ENCODE results near the gene CLTCL1. TPM values are rescaled to one million over a fixed set of nuclear protein-coding genes. Genes with fewer than 3 reads are reported as not detected.

CLTCL1 gene
- polyA plus RNA-seq, 1 donor: 2.2 TPM

DNA sequence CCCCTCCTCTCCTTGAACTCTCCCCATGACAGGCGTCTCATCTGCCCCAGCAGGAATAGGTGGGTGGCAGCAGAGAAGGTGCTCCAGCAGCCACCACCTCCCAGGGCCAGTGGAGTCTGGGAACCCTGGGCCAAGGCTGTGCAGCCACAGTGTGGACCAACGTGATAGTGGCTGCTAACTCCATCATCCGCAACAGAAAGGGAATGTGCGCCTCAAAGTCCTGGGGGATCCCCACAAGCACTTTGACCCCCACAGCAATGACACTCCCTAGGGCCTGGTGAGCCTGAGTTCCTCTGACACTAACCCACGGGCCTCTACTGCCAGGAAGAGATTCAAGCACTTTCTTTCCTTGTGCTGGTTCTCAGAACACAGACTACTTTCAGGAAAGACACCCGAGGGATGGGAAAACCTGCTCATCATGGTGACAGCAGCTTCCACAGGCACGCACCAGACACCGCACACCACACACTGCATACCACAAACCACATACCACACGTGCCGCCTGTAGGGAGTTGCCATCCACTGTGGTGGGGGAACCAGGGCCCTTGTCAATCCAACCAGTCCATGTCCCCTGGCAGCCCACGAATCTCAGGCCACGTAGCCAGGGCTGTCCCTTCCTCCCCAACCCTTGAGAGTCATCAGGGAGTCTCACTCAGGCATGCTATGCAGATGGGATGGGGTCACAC, 109.6 kb downstream of the CLTCL1 start:
- Histone ChIP-seq H3K4me3 (ENCODE audit: low read length) (no peak overlapping the region), H3K27me3 (ENCODE audit: control insufficient read depth, insufficient read depth, low read length) (no peaks in the 10 kb centered on the region), H3K4me1 (ENCODE audit: control insufficient read depth, insufficient read depth, low read length) (peaks cover 24% of the 10 kb centered on the region), H3K27ac (ENCODE audit: low read length) (no peak overlapping the region), H3K36me3 (ENCODE audit: control insufficient read depth, insufficient read depth, low read length) (peaks cover 2% of the 10 kb centered on the region), H3K9me3 (ENCODE audit: control insufficient read depth, low read depth, low read length) (no peaks in the 10 kb centered on the region)
- DNase-seq: no peak
- no CpG with 5 or more reads among the region's 12 CpGs for WGBS (ENCODE audit: insufficient coverage, low lambda C conversion rate)

DNA sequence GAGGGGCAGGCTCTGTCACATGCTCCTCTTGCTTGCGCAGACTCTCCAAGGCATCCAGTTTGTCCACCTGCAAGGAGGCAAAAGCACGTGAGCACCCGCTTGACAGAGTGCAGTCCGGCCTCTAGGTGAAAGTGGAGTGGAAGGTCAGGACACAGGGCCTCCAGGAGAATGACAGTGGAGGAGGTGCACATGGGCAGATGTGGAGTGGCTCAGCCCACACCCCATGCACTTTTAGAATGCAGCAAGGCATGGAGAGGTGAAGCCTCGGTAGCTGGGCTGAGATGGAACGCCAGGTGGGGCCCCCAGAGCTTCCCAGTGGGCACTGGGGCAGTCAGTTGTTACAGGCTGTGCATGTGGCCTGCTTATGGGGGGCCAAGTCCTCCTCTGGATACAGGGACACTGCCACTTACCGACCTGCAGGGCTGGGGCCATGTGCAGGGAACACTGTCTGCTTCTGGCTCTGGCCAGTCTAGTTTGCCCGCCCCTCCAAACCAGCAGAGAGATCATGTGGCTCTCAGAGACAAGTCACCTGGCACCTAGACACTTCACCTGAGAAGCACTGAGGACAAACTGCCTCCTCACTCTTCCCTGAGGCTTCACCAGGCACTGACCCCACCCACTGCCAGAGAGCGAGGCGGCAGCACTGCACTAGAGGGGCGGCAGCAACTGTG, 110.6 kb downstream of the CLTCL1 start:
- Histone ChIP-seq H3K9me3 (ENCODE audit: control insufficient read depth, low read depth, low read length) (no peaks in the 10 kb centered on the region), H3K4me3 (ENCODE audit: low read length) (no peak overlapping the region), H3K4me1 (ENCODE audit: control insufficient read depth, insufficient read depth, low read length) (peaks cover 33% of the 10 kb centered on the region), H3K27ac (ENCODE audit: low read length) (no peak overlapping the region), H3K36me3 (ENCODE audit: control insufficient read depth, insufficient read depth, low read length) (peaks cover 13% of the 10 kb centered on the region), H3K27me3 (ENCODE audit: control insufficient read depth, insufficient read depth, low read length) (no peaks in the 10 kb centered on the region)
- WGBS (ENCODE audit: insufficient coverage, low lambda C conversion rate): no CpG with 5 or more reads among the region's 11 CpGs
- DNase-seq: no peak

DNA sequence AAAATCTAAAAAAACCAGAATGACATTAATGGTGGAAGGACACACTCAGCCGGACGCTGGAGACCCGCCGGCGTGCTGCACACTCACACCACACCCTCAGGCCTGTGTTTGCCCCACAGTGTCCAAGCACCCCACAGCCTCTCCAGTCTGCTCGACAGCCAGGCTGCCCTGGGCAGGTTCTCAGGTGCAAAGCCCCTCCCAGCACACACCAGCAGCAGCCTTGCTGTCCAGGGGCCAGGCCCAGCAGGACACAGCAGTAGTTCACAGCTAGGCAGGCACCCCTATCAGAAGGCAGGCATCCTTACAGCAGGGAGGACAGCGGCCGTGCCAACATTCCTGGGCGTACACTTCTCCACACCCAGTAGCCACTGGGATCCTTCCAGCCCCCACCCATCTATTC, 111.3 kb downstream of the CLTCL1 start:
- Histone ChIP-seq H3K4me1 (ENCODE audit: control insufficient read depth, insufficient read depth, low read length) (peaks cover 40% of the 10 kb centered on the region), H3K9me3 (ENCODE audit: control insufficient read depth, low read depth, low read length) (no peaks in the 10 kb centered on the region), H3K27me3 (ENCODE audit: control insufficient read depth, insufficient read depth, low read length) (no peaks in the 10 kb centered on the region), H3K27ac (ENCODE audit: low read length) (peak overlapping the region; percentile 96), H3K36me3 (ENCODE audit: control insufficient read depth, insufficient read depth, low read length) (peaks cover 19% of the 10 kb centered on the region), H3K4me3 (ENCODE audit: low read length) (no peak overlapping the region)
- no peak for DNase-seq
- no CpG with 5 or more reads among the region's 9 CpGs for WGBS (ENCODE audit: insufficient coverage, low lambda C conversion rate)

DNA sequence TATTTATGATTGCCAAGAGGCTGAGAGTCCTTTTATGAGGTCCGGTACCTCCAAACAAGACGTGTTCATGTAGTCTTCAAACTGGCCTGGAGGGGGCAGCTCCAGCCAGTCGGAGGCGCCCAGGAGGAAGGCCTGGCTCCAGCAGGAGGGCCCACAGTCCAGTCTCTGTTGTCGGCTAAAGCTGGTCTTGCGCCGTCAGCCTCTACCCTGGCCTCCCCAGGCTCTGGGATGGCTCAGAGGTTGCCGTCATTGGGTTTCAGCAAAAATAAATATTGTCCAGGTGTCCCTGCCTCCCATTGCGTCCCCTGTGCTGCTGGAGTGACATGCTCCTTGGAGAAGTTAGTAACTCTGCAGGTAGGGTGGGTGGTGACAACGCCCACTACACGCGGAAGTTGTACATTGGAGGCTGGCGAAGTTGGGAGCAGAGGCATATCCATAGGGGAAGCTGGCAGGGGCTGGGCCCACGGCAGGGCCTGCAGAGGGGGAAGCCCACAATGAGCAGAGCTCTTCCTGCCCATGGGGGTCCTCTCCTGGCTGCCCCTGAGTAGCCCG, 111.9 kb downstream of the CLTCL1 start:
- DNase-seq: peak; percentile 86 to 90
- no CpG with 5 or more reads among the region's 15 CpGs for WGBS (ENCODE audit: insufficient coverage, low lambda C conversion rate)
- peaks cover 26% of the 10 kb centered on the region for H3K36me3 ChIP-seq (ENCODE audit: control insufficient read depth, insufficient read depth, low read length)

DNA sequence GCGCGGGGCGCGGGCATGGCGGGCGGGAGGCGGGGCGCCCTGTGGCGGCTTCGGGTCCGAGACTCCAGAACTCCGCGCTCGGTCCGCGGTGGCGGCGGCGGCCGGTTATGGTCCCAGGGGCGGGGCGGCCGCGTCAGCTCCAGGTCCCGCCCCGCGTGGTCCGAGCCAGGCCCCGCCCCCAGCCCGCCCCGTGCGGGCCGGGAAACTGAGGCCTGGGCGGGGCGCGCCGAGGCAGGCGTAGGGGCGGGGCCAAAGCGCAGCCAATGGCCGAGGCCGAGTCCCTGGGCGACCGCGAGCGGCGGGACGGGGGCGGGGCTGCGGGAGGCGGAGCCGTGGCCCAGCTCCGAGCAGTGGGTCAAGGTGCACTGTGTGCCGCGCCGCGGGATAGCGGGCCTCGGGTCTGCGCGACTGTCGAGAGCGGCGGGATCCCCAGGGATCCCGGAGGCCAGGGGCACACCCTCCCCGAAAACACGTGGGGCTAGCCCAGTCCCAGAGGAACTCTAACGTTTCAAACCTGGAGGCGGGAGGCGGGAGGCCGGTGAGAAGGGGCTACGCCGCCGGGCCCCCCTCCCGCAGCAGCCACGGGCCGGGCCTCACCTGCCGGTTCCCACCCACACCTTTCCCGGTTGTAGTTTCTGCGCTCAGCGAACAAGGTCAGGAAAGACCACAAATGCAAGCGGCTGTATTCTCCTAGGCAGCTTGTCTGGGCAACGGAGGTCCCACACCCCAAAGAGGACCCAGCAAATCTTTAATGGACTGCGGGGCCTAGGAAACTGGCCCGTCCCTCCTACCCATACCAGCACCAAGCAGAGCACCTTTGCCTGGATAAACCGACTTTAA, 112.6 kb downstream of the CLTCL1 start, which contains the start of gene SLC25A1:
SLC25A1 (minus strand) TSS at position 80 of the 840 bp plus-strand sequence; CDS start at position 17, 63 bp downstream.
- H3K27me3 ChIP-seq (ENCODE audit: control insufficient read depth, insufficient read depth, low read length): no peaks in the 10 kb centered on the region
- no peaks in the 10 kb centered on the region for H3K9me3 ChIP-seq (ENCODE audit: control insufficient read depth, low read depth, low read length)
- peaks cover 29% of the 10 kb centered on the region for H3K36me3 ChIP-seq (ENCODE audit: control insufficient read depth, insufficient read depth, low read length)
- peak within 1 kb of the TSS; percentile 96 for H3K27ac ChIP-seq (ENCODE audit: low read length)
- WGBS (ENCODE audit: insufficient coverage, low lambda C conversion rate): no CpG with 5 or more reads among the region's 86 CpGs
- DNase-seq: peak; percentile 91 to 97
- peak within 1 kb of the TSS; percentile 68 for H3K4me3 ChIP-seq (ENCODE audit: low read length)
- H3K4me1 ChIP-seq (ENCODE audit: control insufficient read depth, insufficient read depth, low read length): peaks cover 46% of the 10 kb centered on the region

More for the DNA sequence above, 111.9 kb downstream of the CLTCL1 start:
- Histone ChIP-seq H3K4me3 (ENCODE audit: low read length) (peak overlapping the region; percentile 68), H3K4me1 (ENCODE audit: control insufficient read depth, insufficient read depth, low read length) (peaks cover 41% of the 10 kb centered on the region), H3K27me3 (ENCODE audit: control insufficient read depth, insufficient read depth, low read length) (no peaks in the 10 kb centered on the region), H3K9me3 (ENCODE audit: control insufficient read depth, low read depth, low read length) (no peaks in the 10 kb centered on the region), H3K27ac (ENCODE audit: low read length) (peak overlapping the region; percentile 96)

DNA sequence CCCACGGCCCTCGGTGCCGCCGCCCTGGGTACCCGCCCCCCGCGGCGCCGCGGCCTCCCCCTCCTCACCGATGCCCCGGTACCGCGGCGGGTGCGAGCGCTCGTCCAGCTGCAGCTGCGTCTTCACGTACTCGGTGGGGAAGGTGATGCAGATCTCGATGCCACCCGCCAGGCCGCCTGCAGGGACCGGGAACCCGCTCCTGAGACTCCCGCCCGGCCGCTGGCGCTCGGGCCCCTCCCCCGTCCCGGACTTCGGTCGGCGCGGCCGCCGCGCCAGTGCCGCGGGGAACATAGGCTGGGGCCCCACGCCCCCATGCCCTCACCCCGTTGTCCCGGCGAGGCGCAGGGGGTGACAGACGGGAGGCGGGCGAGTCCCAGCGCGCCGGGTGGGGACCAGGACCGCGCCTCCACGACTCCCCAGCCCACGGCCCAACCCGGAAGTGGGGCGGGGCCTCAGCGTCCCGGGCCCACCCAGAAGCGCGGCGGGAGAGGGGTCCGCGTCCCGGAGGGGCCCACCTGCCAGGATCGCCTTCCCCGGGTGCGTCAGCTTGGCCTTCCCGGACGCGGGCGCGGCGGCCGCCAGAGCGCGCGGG, 113.4 kb downstream of the CLTCL1 start:
- Histone ChIP-seq H3K4me3 (ENCODE audit: low read length) (peak overlapping the region; percentile 65), H3K27ac (ENCODE audit: low read length) (peak overlapping the region; percentile 91), H3K4me1 (ENCODE audit: control insufficient read depth, insufficient read depth, low read length) (peaks cover 53% of the 10 kb centered on the region), H3K36me3 (ENCODE audit: control insufficient read depth, insufficient read depth, low read length) (peaks cover 30% of the 10 kb centered on the region), H3K9me3 (ENCODE audit: control insufficient read depth, low read depth, low read length) (no peaks in the 10 kb centered on the region), H3K27me3 (ENCODE audit: control insufficient read depth, insufficient read depth, low read length) (no peaks in the 10 kb centered on the region)
- WGBS (ENCODE audit: insufficient coverage, low lambda C conversion rate): no CpG with 5 or more reads among the region's 80 CpGs
- peak; percentile 84 to 91 for DNase-seq

DNA sequence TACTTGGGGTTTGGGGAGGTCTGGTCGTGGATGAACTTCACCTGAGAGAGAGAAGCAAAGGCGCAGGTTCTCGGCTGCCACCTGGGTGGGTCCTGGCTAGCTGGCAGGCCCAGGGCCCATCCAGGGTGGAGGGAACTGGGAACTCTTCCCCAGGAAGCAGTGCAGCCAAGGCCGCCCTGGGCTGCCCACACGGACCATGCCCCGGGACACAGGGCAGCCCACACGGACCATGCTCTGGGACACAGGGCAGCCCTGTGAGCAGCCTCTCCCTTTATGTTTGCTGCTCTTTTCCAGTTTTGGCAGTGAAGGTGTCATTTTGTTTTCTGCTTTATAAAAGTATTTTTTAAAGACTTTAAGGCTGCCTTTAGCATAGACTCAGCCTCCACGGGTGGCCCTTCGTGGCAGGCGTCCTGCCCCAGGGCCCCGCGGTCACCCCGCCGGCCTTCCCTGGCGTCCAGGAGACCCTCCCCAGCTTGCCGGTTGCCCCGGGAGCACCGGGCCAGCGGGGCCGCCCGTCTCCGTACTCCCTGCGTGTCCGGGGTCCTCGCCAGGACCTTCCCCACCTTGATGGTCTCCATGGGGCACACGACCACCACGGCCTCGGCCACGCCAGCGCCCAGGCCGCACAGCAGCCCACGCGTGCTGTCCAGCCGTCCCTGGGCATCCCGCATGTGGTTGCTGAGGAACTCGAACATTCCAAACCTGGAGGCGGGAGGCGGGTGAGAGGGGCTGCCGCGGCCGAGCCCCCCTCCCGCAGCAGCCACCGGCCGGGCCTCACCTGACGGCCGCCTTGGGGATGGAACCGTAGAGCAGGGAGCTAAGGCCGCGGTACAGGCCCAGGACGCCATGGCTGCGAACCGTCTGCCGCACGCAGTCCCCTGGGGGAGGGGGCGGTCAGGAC, 114.1 kb downstream of the CLTCL1 start:
- peak in 1 of 2 donors; percentile 44 for DNase-seq
- Histone ChIP-seq H3K4me3 (ENCODE audit: low read length) (peak overlapping the region; percentile 65), H3K27ac (ENCODE audit: low read length) (peak overlapping the region; percentile 91), H3K4me1 (ENCODE audit: control insufficient read depth, insufficient read depth, low read length) (peaks cover 59% of the 10 kb centered on the region), H3K9me3 (ENCODE audit: control insufficient read depth, low read depth, low read length) (no peaks in the 10 kb centered on the region), H3K36me3 (ENCODE audit: control insufficient read depth, insufficient read depth, low read length) (peaks cover 30% of the 10 kb centered on the region), H3K27me3 (ENCODE audit: control insufficient read depth, insufficient read depth, low read length) (no peaks in the 10 kb centered on the region)
- WGBS (ENCODE audit: insufficient coverage, low lambda C conversion rate): no CpG with 5 or more reads among the region's 55 CpGs

DNA sequence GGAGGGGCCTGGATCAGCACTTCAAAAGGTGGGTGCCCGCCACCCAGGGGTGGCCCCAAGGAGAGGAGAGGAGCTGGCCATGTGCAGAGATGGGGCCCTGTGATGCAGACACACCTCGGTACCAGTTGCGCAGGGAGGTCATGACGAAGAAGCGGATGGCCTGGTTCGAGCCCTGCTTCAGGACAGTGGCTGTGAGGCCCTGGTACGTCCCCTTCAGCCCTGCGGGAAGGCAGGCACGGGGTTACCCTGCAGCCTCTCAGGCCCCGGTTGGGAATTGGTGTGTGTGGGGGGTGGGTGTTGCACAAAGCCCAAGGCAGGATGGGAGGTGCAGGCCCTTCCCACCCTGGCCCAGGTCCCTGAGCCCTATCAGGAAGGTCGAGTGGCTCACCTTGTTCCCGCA, 114.8 kb downstream of the CLTCL1 start:
- no CpG with 5 or more reads among the region's 12 CpGs for WGBS (ENCODE audit: insufficient coverage, low lambda C conversion rate)

DNA sequence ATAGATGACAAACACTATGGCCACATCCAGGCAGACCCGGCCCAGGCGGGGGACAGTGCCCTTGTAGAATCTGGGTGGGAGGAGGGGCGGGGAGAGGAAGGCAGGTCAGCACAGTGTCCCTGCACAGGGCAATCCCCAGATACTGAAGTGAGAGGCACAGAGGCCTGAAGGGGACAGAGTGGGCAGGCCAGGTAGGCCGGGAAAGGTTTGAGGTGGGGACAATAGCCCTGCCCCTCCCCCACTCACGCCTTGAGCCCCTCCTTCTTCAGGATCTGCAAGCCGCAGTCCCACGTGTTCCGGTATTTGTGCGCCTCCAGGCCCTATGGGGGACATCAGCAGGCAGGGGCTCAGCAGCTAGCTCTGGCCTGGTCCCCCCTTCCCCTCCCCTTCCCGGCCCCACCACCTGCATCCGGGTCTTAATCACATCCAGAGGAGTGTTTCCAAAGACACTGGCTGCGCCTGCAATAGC, 115.3 kb downstream of the CLTCL1 start:
- H3K27ac ChIP-seq (ENCODE audit: low read length): no peak overlapping the region
- no CpG with 5 or more reads among the region's 12 CpGs for WGBS (ENCODE audit: insufficient coverage, low lambda C conversion rate)
- peak in 1 of 2 donors; percentile 4 for DNase-seq

More for the DNA sequence above, 114.8 kb downstream of the CLTCL1 start:
- DNase-seq: no peak
- peak overlapping the region; percentile 65 for H3K4me3 ChIP-seq (ENCODE audit: low read length)
- H3K27me3 ChIP-seq (ENCODE audit: control insufficient read depth, insufficient read depth, low read length): no peaks in the 10 kb centered on the region
- peaks cover 59% of the 10 kb centered on the region for H3K4me1 ChIP-seq (ENCODE audit: control insufficient read depth, insufficient read depth, low read length)
- peaks cover 30% of the 10 kb centered on the region for H3K36me3 ChIP-seq (ENCODE audit: control insufficient read depth, insufficient read depth, low read length)
- H3K9me3 ChIP-seq (ENCODE audit: control insufficient read depth, low read depth, low read length): no peaks in the 10 kb centered on the region
- H3K27ac ChIP-seq (ENCODE audit: low read length): no peak overlapping the region

More for the DNA sequence above, 115.3 kb downstream of the CLTCL1 start:
- Histone ChIP-seq H3K4me3 (ENCODE audit: low read length) (no peak overlapping the region), H3K36me3 (ENCODE audit: control insufficient read depth, insufficient read depth, low read length) (peaks cover 30% of the 10 kb centered on the region), H3K27me3 (ENCODE audit: control insufficient read depth, insufficient read depth, low read length) (no peaks in the 10 kb centered on the region), H3K4me1 (ENCODE audit: control insufficient read depth, insufficient read depth, low read length) (peaks cover 59% of the 10 kb centered on the region), H3K9me3 (ENCODE audit: control insufficient read depth, low read depth, low read length) (no peaks in the 10 kb centered on the region)
